22Rv1 (cell line): ENCODE data around the gene CAMKK2.

ENCODE experiments used
- ZFX ChIP-seq: fragments of 450-650 bp; IDR thresholded peaks from 2 replicates; pipeline ENCODE4 v1.6.1; 2017; ENCODE audit warnings: antibody characterized with exemption, borderline replicate concordance
- TF ChIP-seq, protein P1 (sequence below): fragments of 450-650 bp; IDR thresholded peaks from 2 replicates; pipeline ENCODE4 v1.5.1; 2017; ENCODE audit warnings: mild to moderate bottlenecking

DNA sequence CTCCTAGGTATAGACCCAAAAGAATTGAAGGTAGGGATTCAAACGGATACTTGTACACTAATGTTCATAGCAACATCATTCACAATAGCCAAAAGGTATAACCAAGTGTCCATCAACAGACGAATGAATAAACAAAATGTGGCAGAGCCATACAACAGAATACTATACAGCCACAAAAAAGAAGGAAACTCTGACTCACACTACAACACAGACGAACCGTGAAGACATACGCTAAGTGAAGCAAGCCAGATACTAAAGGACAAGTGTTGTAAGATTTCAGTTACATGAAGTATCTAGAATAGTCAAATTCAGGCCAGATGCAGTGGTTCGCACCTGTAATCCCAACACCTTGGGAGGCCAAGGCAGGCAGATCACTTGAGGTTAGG is 19.1 kb downstream of the CAMKK2 start:
- TF ChIP-seq, protein P1, sequence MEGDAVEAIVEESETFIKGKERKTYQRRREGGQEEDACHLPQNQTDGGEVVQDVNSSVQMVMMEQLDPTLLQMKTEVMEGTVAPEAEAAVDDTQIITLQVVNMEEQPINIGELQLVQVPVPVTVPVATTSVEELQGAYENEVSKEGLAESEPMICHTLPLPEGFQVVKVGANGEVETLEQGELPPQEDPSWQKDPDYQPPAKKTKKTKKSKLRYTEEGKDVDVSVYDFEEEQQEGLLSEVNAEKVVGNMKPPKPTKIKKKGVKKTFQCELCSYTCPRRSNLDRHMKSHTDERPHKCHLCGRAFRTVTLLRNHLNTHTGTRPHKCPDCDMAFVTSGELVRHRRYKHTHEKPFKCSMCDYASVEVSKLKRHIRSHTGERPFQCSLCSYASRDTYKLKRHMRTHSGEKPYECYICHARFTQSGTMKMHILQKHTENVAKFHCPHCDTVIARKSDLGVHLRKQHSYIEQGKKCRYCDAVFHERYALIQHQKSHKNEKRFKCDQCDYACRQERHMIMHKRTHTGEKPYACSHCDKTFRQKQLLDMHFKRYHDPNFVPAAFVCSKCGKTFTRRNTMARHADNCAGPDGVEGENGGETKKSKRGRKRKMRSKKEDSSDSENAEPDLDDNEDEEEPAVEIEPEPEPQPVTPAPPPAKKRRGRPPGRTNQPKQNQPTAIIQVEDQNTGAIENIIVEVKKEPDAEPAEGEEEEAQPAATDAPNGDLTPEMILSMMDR = no peak
- TF ChIP-seq ZFX = no peak
